ENCODE data around the gene HACD4. TPM values are rescaled to one million over a fixed set of nuclear protein-coding genes. Genes with fewer than 3 reads are reported as not detected.

Gene HACD4, protein sequence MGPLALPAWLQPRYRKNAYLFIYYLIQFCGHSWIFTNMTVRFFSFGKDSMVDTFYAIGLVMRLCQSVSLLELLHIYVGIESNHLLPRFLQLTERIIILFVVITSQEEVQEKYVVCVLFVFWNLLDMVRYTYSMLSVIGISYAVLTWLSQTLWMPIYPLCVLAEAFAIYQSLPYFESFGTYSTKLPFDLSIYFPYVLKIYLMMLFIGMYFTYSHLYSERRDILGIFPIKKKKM
- polyA plus RNA-seq (ENCODE audit: insufficient read length in 3 of 3): 1 to 10 TPM; 2.7 to 3.2 (median 3.0) TPM
- long read RNA-seq, donor 1, full-length matches to known transcripts: 2 of 2 reads
- long read RNA-seq, donor 1, partial matches to known transcripts: 0 of 2 reads
- long read RNA-seq, donor 1, other reads (novel, unspliced or antisense): 0 of 2 reads
- long read RNA-seq, donor 2, full-length matches to known transcripts: 1 of 1 reads
- long read RNA-seq, donor 2, partial matches to known transcripts: 0 of 1 reads
- long read RNA-seq, donor 2, other reads (novel, unspliced or antisense): 0 of 1 reads
- long read RNA-seq, donor 3, full-length matches to known transcripts: 2 of 2 reads
- long read RNA-seq, donor 3, partial matches to known transcripts: 0 of 2 reads
- long read RNA-seq, donor 3, other reads (novel, unspliced or antisense): 0 of 2 reads
- long read RNA-seq, donor 4, full-length matches to known transcripts: 4 of 4 reads
- long read RNA-seq, donor 4, partial matches to known transcripts: 0 of 4 reads
- long read RNA-seq, donor 4, other reads (novel, unspliced or antisense): 0 of 4 reads
- long read RNA-seq, donor 5: 0 reads
- long read RNA-seq, donor 6, full-length matches to known transcripts: 3 of 3 reads
- long read RNA-seq, donor 6, partial matches to known transcripts: 0 of 3 reads
- long read RNA-seq, donor 6, other reads (novel, unspliced or antisense): 0 of 3 reads
- long read RNA-seq, donor 7, full-length matches to known transcripts: 2 of 2 reads
- long read RNA-seq, donor 7, partial matches to known transcripts: 0 of 2 reads
- long read RNA-seq, donor 7, other reads (novel, unspliced or antisense): 0 of 2 reads
- long read RNA-seq, donor 8, full-length matches to known transcripts: 3 of 3 reads
- long read RNA-seq, donor 8, partial matches to known transcripts: 0 of 3 reads
- long read RNA-seq, donor 8, other reads (novel, unspliced or antisense): 0 of 3 reads
- long read RNA-seq, donor 9, full-length matches to known transcripts: 3 of 3 reads
- long read RNA-seq, donor 9, partial matches to known transcripts: 0 of 3 reads
- long read RNA-seq, donor 9, other reads (novel, unspliced or antisense): 0 of 3 reads
- long read RNA-seq, donor 10, full-length matches to known transcripts: 4 of 4 reads
- long read RNA-seq, donor 10, partial matches to known transcripts: 0 of 4 reads
- long read RNA-seq, donor 10, other reads (novel, unspliced or antisense): 0 of 4 reads
- long read RNA-seq, donor 11, full-length matches to known transcripts: 1 of 1 reads
- long read RNA-seq, donor 11, partial matches to known transcripts: 0 of 1 reads
- long read RNA-seq, donor 11, other reads (novel, unspliced or antisense): 0 of 1 reads
- long read RNA-seq, donor 12, full-length matches to known transcripts: 6 of 6 reads
- long read RNA-seq, donor 12, partial matches to known transcripts: 0 of 6 reads
- long read RNA-seq, donor 12, other reads (novel, unspliced or antisense): 0 of 6 reads
- long read RNA-seq, donor 13: 0 reads
- long read RNA-seq, donor 14: 0 reads
- long read RNA-seq, donor 15, full-length matches to known transcripts: 3 of 3 reads
- long read RNA-seq, donor 15, partial matches to known transcripts: 0 of 3 reads
- long read RNA-seq, donor 15, other reads (novel, unspliced or antisense): 0 of 3 reads
- long read RNA-seq, donor 16, full-length matches to known transcripts: 4 of 4 reads
- long read RNA-seq, donor 16, partial matches to known transcripts: 0 of 4 reads
- long read RNA-seq, donor 16, other reads (novel, unspliced or antisense): 0 of 4 reads

DNA sequence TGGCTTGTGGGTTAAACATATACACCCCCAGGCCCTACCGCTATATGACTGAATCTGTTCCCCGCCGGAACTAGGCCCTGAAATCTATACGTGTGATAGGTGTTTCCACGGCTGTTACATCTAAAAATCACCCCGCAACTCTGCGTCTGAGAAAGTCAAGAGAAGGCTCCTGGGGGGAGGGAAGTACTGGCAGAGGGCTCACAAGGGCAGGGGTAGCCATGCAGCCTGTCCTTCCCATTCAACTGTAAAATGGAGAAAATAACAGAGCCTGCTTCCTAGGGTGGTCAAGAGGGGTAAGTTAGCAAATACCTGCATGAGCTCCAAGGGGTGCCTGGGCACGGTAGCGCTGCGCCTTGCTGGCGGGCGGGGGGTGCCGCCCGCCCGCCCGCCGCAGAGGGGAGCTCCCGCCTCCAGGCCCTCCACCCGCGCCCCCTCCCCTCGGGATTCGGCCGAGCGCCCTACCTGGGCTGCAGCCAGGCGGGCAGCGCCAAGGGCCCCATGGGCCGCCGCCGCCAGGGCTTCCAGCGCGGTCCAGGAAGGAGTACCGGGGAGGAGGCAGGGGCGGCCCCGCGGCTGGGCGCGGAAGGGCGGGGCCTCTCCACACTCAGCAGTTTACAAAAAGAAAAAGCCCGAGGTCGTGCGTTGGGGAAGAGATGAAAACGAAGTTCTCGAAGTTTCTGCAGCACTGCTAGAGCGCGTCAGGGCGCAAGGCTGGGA, at the start of gene HACD4:
HACD4 (minus strand) TSS at position 550 of the 717 bp plus-strand sequence; CDS start at position 500, 50 bp downstream.
- peak; percentile 37 for DNase-seq

- DNase-seq: no peak
Observed at GRCh38 chr9:21080793-21081192, 49.4 kb upstream of the HACD4 start.

GRCh38 chr9:21078702-21079101, 47.3 kb upstream of the HACD4 start:
- no peak for DNase-seq

GRCh38 chr9:21077781-21078180, 46.3 kb upstream of the HACD4 start, which contains the start of gene IFNB1:
Gene IFNB1, minus strand, starts transcription at chr9:21077942. Its CDS starts 73 bp downstream, at chr9:21077869.
- DNase-seq: no peak

- no peak for DNase-seq
Observed at GRCh38 chr9:21075484-21075883, 44.0 kb upstream of the HACD4 start.

DNA sequence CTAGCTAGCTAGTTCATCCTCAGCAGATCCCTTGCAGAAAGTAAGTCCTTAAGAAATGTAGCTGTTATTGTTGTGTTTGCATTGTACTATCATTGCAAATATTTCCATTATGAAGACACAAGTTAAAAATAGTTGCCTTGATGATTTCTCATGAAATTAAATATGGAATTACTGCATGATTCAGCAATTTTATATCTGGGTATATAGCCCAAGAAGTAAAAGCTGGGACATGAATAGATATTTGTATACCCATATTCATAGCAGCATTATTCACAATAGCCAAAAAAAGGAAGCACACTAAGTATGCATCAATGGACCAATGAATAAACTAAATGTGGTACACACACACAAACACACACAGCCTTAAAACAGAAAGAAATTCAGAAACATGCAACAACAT, 39.5 kb upstream of the HACD4 start:
- no peak for DNase-seq

GRCh38 chr9:21070171-21070571, 38.7 kb upstream of the HACD4 start:
- DNase-seq: peak; percentile 16

DNA sequence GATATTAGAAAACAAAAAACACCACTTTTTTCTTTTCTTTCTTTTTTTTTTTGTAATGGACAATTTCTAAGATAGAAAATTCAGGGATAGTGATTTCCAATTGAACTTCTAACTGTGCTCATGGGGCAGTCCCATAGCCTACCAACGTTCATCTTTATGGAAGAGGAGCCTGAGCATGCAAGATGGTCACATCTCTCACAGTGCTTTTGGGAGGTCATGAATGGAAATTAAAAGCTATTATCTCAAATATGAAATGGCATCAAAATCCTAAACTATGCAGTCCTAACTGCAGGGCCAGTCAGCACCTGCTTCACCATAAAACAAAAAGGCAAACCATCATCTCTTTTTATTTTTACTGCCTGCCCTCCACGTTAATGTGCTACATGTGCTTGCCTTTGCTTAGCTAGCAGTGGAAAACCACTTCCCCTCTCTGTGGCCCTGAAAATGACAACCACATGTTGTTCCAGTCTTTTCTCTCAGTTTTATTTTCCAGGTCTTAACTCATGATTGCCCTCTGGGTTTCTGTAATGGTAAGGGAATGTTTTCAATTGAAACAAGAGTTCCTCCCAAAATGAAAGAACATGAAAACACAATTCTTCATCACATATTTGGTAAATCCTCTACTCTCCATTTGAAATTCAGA, 29.6 kb upstream of the HACD4 start:
- no peak for DNase-seq

- no peak for DNase-seq
Observed at GRCh38 chr9:21056931-21057330, 25.5 kb upstream of the HACD4 start.

DNA sequence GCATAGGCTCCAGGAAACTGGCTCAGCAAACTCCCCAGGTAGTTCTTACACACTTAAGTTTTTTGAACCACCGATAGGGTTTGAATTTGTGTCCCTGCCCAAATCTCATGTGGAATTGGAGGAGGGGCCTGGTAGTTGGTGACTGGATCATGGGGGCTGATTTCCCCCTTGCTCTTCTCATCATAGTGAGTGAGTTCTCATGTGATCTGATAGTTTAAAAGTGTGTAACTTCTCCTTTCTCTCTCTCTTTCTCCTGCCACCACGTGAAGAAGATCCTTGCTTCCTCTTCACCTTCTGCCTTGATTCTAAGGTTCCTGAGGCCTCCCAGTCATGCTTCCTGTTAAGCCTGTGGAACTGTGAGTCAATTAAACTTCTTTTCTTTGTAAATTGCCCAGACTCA, 22.4 kb upstream of the HACD4 start:
- DNase-seq: no peak

DNA sequence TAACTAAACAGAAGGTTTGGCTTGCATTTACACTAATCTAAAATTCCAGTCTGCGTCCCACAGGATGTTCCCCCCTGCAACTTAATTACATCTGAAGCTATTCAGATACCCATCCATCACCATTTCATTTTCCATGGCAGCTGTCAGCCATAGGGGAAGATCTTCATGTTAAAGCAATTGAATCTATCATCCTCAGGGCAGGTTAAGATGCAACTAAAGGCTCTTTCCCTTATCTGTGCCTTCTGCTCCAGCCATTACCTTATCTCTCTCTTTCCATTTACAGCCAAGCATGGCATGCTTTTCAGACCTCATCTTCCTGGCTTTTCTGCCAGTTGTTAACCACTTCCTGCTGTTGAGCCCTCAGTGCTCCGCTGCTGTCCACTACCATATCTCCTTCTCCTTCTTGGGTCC, 15.8 kb upstream of the HACD4 start:
- DNase-seq: no peak

GRCh38 chr9:21043841-21044240, 12.4 kb upstream of the HACD4 start:
- no peak for DNase-seq

DNA sequence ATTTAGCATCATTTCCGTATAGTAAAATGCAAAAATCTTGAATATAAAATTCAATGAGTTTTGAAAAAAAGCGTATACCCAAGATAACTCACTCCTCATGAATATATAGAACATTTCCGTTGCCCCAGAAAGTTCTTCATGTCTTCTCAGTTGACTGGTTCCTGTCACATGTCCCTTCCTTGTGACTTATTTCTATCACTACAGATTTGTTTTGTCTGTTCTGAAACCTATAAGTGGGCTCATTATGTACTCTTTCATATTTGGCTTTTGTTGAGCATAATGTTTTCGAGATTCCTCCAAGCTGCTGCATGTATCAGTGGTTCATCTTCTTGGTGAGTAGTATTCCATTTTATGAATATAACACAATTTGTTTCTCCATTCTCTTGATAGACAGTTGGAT, 11.0 kb upstream of the HACD4 start:
- no peak for DNase-seq

DNA sequence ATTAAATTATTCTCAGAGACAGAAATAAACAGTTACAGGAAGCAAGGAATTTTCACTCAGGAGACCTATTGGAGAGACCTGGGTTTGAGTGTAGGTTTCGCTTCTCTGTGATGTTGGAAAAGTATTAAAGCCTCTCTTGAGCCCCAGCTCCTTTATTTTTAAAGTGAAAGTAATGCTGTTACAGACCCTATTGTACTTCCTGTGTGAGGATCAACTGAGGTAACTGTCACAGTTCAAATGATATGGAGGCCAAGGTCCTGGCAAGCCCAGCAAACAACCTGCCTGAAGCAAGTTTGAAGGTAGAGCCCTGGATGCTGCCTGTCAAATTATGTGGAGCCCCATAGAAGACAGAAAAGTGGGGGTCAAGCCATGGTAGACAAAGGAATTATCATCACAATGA, 7.9 kb upstream of the HACD4 start:
- no peak for DNase-seq

- DNase-seq: no peak
Observed at GRCh38 chr9:21037278-21037677, 5.8 kb upstream of the HACD4 start.

DNA sequence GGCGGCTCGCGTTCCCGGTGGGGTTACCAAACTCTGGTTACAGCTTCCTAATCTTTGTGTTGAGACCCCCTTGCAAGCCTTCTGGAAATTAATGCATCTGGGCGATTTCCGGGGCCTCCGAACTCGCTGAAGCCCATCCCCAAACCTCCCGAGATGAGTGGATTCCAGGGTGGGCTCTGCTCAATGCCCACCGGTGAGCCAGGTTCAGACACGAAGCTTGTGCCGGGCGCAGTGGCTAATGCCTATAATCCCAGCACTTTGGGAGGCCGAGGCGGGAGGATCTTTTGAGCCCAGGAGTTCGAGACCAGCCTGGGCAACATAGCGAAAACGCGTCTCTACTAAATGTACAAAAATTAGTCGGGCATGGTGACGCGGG, 356 bp upstream of the HACD4 start:
- no peak for DNase-seq

- DNase-seq: no peak
Observed at GRCh38 chr9:21030389-21031035, 928 bp downstream of the HACD4 start.

DNA sequence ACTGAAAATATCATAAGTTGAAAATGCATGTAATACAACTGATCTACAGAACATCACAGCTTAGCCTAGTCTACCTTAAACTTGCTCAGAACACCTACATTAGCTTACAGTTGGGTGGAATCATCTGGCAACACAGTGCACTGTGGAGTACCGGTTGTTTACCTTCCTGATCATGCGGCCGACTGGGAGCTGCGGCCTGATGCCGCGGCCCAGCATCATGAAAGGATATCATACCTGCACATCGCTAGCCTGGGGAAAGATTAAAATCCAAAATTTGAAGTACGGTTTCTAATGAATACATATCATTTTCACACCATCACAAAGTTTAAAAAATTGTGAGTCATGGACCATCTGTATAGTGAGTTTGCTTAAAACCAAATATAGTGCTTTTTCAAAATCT, 1.8 kb downstream of the HACD4 start:
- no peak for DNase-seq

DNA sequence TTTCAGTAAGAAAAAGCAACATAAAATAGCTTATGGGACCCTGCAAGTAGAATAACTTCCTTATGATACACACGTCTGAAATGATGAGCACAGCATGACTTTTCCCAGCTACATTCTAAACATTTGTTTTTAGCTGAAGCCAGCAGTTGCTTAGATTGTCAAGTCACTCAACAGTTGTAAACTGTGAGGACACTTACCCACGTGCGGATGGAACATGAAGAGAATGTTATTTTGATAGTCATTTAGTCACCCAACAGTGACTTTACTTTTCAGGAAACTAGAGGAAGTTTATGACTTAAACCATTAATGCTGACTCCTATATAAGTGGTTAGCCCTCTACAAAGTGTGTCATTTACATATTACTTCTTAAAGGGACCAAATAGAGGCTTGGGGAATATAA, 3.0 kb downstream of the HACD4 start:
- no peak for DNase-seq
